ENCODE data around the gene SEC63. TPM values are rescaled to one million over a fixed set of nuclear protein-coding genes. Genes with fewer than 3 reads are reported as not detected.
"Not testable (repeated sequence)": the region's sequence is repeated elsewhere in the genome, so short reads cannot be mapped to it uniquely, and the experiment has no call there.

The SEC63 gene
- total RNA-seq, 3 donors from 2014 or later (not counting 1 experiment from before 2014, with no cell fraction given), result 84.4 to 104 (median 90.4) TPM

- no peak overlapping the region for H3K4me3 Mint-ChIP-seq
- H3K27me3 Mint-ChIP-seq (ENCODE audit: low read depth in 2 of 2), result peaks cover 0 to 3% of the 10 kb centered on the region in 2 donors
- Histone ChIP-seq H3K36me3 (ENCODE audit: control insufficient read depth, insufficient read depth, low read length) (no peaks in the 10 kb centered on the region), H3K27me3 (ENCODE audit: control insufficient read depth, insufficient read depth, low read length) (no peaks in the 10 kb centered on the region), H3K9me3 (ENCODE audit: control insufficient read depth, insufficient read depth, low read length) (no peaks in the 10 kb centered on the region), H3K4me3 (ENCODE audit: low read length) (no peak overlapping the region), H3K4me1 (ENCODE audit: control insufficient read depth, insufficient read depth, low read length) (no peaks in the 10 kb centered on the region), H3K27ac (ENCODE audit: low read length) (no peak overlapping the region)
- 80% methylated on average over 4 of the region's 5 CpGs for WGBS (ENCODE audit: insufficient coverage)
- no peaks in the 10 kb centered on the region for H3K36me3 Mint-ChIP-seq
- H3K27ac Mint-ChIP-seq, result no peak overlapping the region
- no peak for TF ChIP-seq CTCF (IDR thresholded peaks at IDR 0.05)
- intact Hi-C loops (cut with micrococcal nuclease), result no loop called here
- no peaks in the 10 kb centered on the region for H3K9me3 Mint-ChIP-seq
- DNase-seq, result no peak
- peaks cover 9 to 13% of the 10 kb centered on the region in 2 donors for H3K4me1 Mint-ChIP-seq
- no peak for ATAC-seq
Measured at GRCh38 chr6:107864226-107865127, 93.5 kb downstream of the SEC63 start.

GRCh38 chr6:107862383-107862782 is 95.6 kb downstream of the SEC63 start:
- Mint-ChIP-seq H3K36me3 (no peaks in the 10 kb centered on the region), H3K9me3 (no peaks in the 10 kb centered on the region), H3K4me3 (no peak overlapping the region), H3K4me1 (peaks cover 9 to 11% of the 10 kb centered on the region in 2 donors), H3K27me3 (ENCODE audit: low read depth in 2 of 2) (peaks cover 0 to 3% of the 10 kb centered on the region in 2 donors), H3K27ac (no peak overlapping the region)
- intact Hi-C loops (cut with micrococcal nuclease), result no loop called here
- DNase-seq (no peak), ATAC-seq (no peak)
- Histone ChIP-seq H3K27ac (ENCODE audit: low read length) (no peak overlapping the region), H3K36me3 (ENCODE audit: control insufficient read depth, insufficient read depth, low read length) (no peaks in the 10 kb centered on the region), H3K9me3 (ENCODE audit: control insufficient read depth, insufficient read depth, low read length) (no peaks in the 10 kb centered on the region), H3K27me3 (ENCODE audit: control insufficient read depth, insufficient read depth, low read length) (no peaks in the 10 kb centered on the region), H3K4me3 (ENCODE audit: low read length) (no peak overlapping the region), H3K4me1 (ENCODE audit: control insufficient read depth, insufficient read depth, low read length) (no peaks in the 10 kb centered on the region)
- no peak for TF ChIP-seq CTCF (IDR thresholded peaks at IDR 0.05)

GRCh38 chr6:107860963-107861362 is 97.0 kb downstream of the SEC63 start:
- H3K27ac Mint-ChIP-seq; H3K4me1 Mint-ChIP-seq; intact Hi-C loops (cut with micrococcal nuclease); H3K4me3 ChIP-seq (ENCODE audit: low read length); H3K9me3 Mint-ChIP-seq; H3K27me3 Mint-ChIP-seq (ENCODE audit: low read depth in 2 of 2); ATAC-seq; H3K27me3 ChIP-seq (ENCODE audit: control insufficient read depth, insufficient read depth, low read length); H3K36me3 Mint-ChIP-seq; H3K27ac ChIP-seq (ENCODE audit: low read length); DNase-seq; H3K4me1 ChIP-seq (ENCODE audit: control insufficient read depth, insufficient read depth, low read length); H3K9me3 ChIP-seq (ENCODE audit: control insufficient read depth, insufficient read depth, low read length); H3K36me3 ChIP-seq (ENCODE audit: control insufficient read depth, insufficient read depth, low read length); H3K4me3 Mint-ChIP-seq: not testable (repeated sequence)
- WGBS (ENCODE audit: insufficient coverage), result 100% methylated on average over 2 of the region's 4 CpGs

GRCh38 chr6:107860144-107860543 is 97.9 kb downstream of the SEC63 start:
- H3K4me3 Mint-ChIP-seq; intact Hi-C loops (cut with micrococcal nuclease); H3K27me3 Mint-ChIP-seq (ENCODE audit: low read depth in 2 of 2); H3K27me3 ChIP-seq (ENCODE audit: control insufficient read depth, insufficient read depth, low read length); H3K4me1 Mint-ChIP-seq; H3K36me3 ChIP-seq (ENCODE audit: control insufficient read depth, insufficient read depth, low read length); H3K36me3 Mint-ChIP-seq; DNase-seq; H3K27ac ChIP-seq (ENCODE audit: low read length); H3K9me3 ChIP-seq (ENCODE audit: control insufficient read depth, insufficient read depth, low read length); H3K4me3 ChIP-seq (ENCODE audit: low read length); H3K4me1 ChIP-seq (ENCODE audit: control insufficient read depth, insufficient read depth, low read length); H3K27ac Mint-ChIP-seq; H3K9me3 Mint-ChIP-seq; ATAC-seq: not testable (repeated sequence)
- 94% methylated on average over 17 of the region's 18 CpGs for WGBS (ENCODE audit: insufficient coverage)
